Breast epithelium (tissue), 4 donors: ENCODE results near the gene SRRT. TPM values are rescaled to one million over a fixed set of nuclear protein-coding genes. Genes with fewer than 3 reads are reported as not detected.
"Not testable (repeated sequence)": the region's sequence is repeated elsewhere in the genome, so short reads cannot be mapped to it uniquely, and the experiment has no call there.

ENCODE experiments used
- DNase-seq, 2 donors: peaks; one replicate each; pipeline ENCODE4 v3.0.0-alpha.2; 2019; ENCODE audit warnings: low spot score in 2 of 2
- H3K27ac ChIP-seq, 2 donors: fragments of 200-600 bp; sonication (generic) in 1 of 2; one replicate each; pipeline ENCODE4 v1.5.1; 2016 to 2019; ENCODE audit warnings: mild to moderate bottlenecking in 1 of 2
- H3K27me3 ChIP-seq, 2 donors: fragments of 200-600 bp; sonication (generic) in 1 of 2; one replicate each; pipeline versions ENCODE4 v1.5.1 to v1.6.0; 2017 to 2019; ENCODE audit warnings: control low read depth in 1 of 2, mild to moderate bottlenecking in 1 of 2
- H3K36me3 ChIP-seq: fragments of 200-600 bp; one replicate; pipeline ENCODE4 v1.5.1; 2019
- H3K4me1 ChIP-seq, 2 donors: fragments of 200-600 bp; sonication (generic); one replicate each; pipeline ENCODE4 v1.5.1; 2016 to 2019; ENCODE audit warnings: control low read depth in 1 of 2
- H3K4me3 ChIP-seq, 3 donors: fragments of 200-600 bp; sonication (generic); 1 replicate in 2 of 3; 2 replicates in 1 of 3; pipeline ENCODE4 v1.5.1; 2016 to 2019; ENCODE audit warnings: mild to moderate bottlenecking in 3 of 3, moderate library complexity in 2 of 3
- H3K9me3 ChIP-seq, 2 donors: fragments of 200-600 bp; sonication (generic) in 1 of 2; one replicate each; pipeline ENCODE4 v1.5.1; 2016 to 2019; ENCODE audit warnings: control low read depth in 1 of 2
- POLR2A ChIP-seq: fragments of 450-650 bp; IDR thresholded peaks from one replicate; pipeline ENCODE4 v1.6.1; 2016; ENCODE audit warnings: antibody characterized with exemption, mild to moderate bottlenecking, moderate library complexity
- POLR2AphosphoS5 ChIP-seq, 3 donors: sonication (generic); formaldehyde crosslinking; IDR thresholded peaks; one replicate each; pipeline ENCODE4 v1.6.1; 2017; ENCODE audit warnings: antibody characterized with exemption in 3 of 3
- intact Hi-C: fragments of 100-400 bp; cut with DNase I; formaldehyde crosslinking; loops from one replicate; pipeline ENCODE4 v1.15.1; 2023; ENCODE audit warnings: low total_unique reads
- total RNA-seq, 3 donors: library from RNA; depleted of rRNA; stranded (reverse); fragments of >200 nt; gene quantifications; one replicate each; pipeline ENCODE4 v1.1.0, GENCODE V29; 2016
- TF ChIP-seq, protein P1 (sequence below), 3 donors: fragments of 450-650 bp; IDR thresholded peaks; one replicate each; pipeline ENCODE4 v1.5.1; 2016 to 2017; ENCODE audit warnings: antibody characterized with exemption in 3 of 3, mild to moderate bottlenecking in 3 of 3, moderate library complexity in 3 of 3

The SRRT gene
- total RNA-seq, 3 donors from 2014 or later: 45.8 to 111 (median 104) TPM

DNA sequence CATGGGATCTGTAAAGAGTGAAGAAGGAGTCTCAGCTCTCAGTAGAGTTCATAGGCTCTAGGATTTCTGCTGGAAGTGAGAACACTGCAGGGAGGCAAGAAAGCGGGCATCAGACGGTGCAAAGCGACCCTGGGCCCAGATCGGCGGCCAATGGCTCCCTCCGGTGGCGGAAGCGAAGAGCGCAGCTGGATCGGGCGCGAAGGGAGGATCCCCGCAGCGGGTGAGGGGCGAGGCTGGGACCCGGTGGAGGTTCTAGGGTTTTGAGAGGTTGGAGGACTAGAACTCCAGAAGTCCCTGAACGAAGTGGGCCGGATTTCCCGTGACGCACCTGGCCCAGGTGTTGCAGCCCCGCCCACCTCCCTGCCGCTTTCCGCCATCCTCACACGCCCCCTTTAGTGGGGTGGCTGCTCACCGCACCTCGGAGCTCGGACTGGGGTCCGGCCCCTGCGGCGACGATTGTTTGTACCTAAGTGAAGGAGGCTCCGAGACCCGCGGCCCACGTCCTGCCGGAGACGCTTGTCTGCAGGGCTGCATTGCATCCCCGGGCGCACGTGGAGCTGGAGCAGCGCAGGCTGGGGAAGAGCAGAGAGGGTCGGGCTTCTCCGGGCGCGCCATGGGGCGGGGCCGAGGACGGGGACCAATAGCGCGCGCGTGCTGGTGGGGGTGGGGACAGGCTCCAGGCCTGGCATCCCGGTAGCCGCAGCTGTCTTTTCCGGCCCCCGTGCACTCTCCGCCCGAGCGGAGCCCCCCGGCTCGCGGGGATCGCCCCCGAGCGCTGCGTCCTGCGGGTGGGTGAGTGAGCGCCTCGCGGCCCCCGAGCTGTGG, 22.6 kb upstream of the SRRT start, which contains the start of gene SLC12A9:
Gene SLC12A9, plus strand, starts transcription at position 666 of the 825 bp plus-strand sequence. CDS start 1,485 bp downstream, outside the sequence.
- H3K4me1 ChIP-seq: no peaks in the 10 kb centered on the region
- H3K27ac ChIP-seq: peak within 1 kb of the TSS; percentile 40 to 60
- H3K36me3 ChIP-seq: no peaks in the 10 kb centered on the region
- peak; percentile 83 to 87 for DNase-seq
- no peaks in the 10 kb centered on the region for H3K27me3 ChIP-seq
- peak; percentile 22 to 49 (median 28) for TF ChIP-seq POLR2AphosphoS5 (IDR thresholded peaks at IDR 0.05)
- TF ChIP-seq POLR2A: no peak
- TF ChIP-seq, protein P1, sequence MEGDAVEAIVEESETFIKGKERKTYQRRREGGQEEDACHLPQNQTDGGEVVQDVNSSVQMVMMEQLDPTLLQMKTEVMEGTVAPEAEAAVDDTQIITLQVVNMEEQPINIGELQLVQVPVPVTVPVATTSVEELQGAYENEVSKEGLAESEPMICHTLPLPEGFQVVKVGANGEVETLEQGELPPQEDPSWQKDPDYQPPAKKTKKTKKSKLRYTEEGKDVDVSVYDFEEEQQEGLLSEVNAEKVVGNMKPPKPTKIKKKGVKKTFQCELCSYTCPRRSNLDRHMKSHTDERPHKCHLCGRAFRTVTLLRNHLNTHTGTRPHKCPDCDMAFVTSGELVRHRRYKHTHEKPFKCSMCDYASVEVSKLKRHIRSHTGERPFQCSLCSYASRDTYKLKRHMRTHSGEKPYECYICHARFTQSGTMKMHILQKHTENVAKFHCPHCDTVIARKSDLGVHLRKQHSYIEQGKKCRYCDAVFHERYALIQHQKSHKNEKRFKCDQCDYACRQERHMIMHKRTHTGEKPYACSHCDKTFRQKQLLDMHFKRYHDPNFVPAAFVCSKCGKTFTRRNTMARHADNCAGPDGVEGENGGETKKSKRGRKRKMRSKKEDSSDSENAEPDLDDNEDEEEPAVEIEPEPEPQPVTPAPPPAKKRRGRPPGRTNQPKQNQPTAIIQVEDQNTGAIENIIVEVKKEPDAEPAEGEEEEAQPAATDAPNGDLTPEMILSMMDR (IDR thresholded peaks at IDR 0.05): peak; percentile 90 to 97 (median 96)
- H3K4me3 ChIP-seq: peak within 1 kb of the TSS; percentile 65 to 92 (median 66)
- H3K9me3 ChIP-seq: no peaks in the 10 kb centered on the region
- intact Hi-C loops: no loop called here

DNA sequence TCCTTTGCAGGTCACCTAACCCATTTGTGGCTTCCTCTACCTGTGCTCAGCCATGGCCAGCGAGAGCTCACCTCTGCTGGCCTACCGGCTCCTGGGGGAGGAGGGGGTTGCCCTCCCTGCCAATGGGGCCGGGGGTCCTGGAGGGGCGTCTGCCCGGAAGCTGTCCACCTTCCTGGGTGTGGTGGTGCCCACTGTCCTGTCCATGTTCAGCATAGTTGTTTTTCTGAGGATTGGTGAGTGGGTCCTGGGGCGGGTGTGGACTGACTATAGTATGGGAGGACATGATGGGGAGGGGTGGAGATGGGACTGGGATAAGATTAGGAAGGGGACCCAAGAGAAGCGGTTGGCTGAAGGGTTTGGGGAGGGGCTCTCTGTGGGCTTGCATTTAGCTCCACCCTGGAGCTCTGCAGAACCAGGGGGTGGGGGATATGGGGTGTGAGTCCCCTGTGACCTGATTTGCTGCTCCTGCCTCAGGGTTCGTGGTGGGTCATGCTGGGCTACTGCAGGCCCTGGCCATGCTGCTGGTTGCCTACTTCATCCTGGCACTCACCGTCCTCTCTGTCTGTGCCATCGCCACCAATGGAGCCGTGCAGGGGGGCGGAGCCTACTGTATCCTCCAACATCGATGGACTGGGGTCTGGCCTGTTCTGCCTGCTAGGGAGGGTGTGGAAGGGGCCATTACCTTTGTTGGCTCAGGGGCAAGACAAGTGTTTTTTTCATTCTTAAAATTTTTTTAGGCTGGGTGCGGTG, 20.6 kb upstream of the SRRT start:
- H3K27me3 ChIP-seq: no peaks in the 10 kb centered on the region
- H3K9me3 ChIP-seq: no peaks in the 10 kb centered on the region
- H3K27ac ChIP-seq: no peak overlapping the region
- intact Hi-C loops: no loop called here
- TF ChIP-seq, protein P1 (IDR thresholded peaks at IDR 0.05): no peak
- no peak for TF ChIP-seq POLR2A
- no peak for TF ChIP-seq POLR2AphosphoS5 (IDR thresholded peaks at IDR 0.05)
- DNase-seq: no peak
- no peak overlapping the region for H3K4me3 ChIP-seq
- H3K36me3 ChIP-seq: no peaks in the 10 kb centered on the region
- H3K4me1 ChIP-seq: no peaks in the 10 kb centered on the region

DNA sequence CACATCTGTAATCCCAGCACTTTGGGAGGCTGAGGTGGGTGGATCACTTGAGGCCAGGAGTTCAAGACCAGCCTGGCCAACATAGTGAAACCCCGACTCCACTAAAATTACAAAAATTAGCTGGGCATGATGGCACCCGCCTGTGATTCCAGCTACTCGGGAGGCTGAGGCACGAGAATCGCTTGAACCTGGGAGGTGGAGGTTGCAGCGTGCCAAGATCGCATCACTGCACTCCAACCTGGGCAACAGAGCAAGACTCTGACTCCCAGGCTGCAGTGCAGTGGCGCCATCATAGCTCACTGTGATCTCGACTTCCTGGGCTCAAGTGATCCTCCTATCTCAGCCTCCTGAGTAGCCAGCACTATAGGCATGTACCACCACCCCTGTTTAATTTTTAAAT, 20.0 kb upstream of the SRRT start:
- H3K4me1 ChIP-seq, H3K27me3 ChIP-seq, intact Hi-C loops, H3K9me3 ChIP-seq, H3K27ac ChIP-seq, H3K4me3 ChIP-seq, DNase-seq, H3K36me3 ChIP-seq: not testable (repeated sequence)

DNA sequence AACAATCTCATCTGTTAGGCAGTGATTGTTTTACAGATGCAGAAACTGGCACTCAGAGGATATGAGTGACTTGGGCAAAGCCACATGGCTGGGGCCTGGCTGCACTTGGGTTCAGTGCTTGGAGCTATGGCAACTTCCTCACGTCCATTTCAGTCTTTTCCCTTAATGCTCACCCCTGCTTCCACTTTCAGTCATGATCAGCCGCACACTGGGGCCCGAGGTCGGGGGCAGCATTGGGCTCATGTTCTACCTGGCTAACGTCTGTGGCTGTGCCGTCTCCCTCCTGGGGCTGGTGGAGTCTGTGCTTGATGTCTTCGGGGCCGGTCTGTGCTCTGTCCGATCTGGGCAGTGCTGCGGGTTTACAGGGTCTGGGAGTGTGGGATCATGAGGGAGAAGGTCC, 19.4 kb upstream of the SRRT start:
- no peak overlapping the region for H3K4me3 ChIP-seq
- no peak for TF ChIP-seq POLR2A
- no peak for TF ChIP-seq POLR2AphosphoS5 (IDR thresholded peaks at IDR 0.05)
- TF ChIP-seq, protein P1 (IDR thresholded peaks at IDR 0.05): no peak
- intact Hi-C loops: no loop called here
- no peaks in the 10 kb centered on the region for H3K36me3 ChIP-seq
- no peak for DNase-seq
- no peaks in the 10 kb centered on the region for H3K27me3 ChIP-seq
- no peaks in the 10 kb centered on the region for H3K4me1 ChIP-seq
- no peaks in the 10 kb centered on the region for H3K9me3 ChIP-seq
- no peak overlapping the region for H3K27ac ChIP-seq

DNA sequence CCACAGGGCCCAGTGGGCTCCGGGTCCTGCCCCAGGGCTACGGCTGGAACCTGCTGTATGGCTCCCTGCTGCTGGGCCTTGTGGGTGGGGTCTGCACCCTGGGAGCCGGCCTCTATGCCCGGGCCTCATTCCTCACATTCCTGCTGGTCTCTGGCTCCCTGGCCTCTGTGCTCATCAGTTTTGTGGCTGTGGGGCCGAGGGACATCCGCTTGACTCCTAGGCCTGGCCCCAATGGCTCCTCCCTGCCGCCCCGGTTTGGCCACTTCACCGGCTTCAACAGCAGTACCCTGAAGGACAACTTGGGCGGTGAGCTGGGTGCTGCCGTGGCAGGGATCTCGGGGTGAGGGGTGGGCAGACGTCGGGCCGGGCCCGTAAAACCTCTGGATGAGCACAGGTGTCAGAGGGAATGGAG, 18.0 kb upstream of the SRRT start:
- intact Hi-C loops: no loop called here
- peaks cover 3% of the 10 kb centered on the region for H3K36me3 ChIP-seq
- no peak for DNase-seq
- H3K9me3 ChIP-seq: no peaks in the 10 kb centered on the region
- H3K4me1 ChIP-seq: no peaks in the 10 kb centered on the region
- H3K27ac ChIP-seq: no peak overlapping the region
- TF ChIP-seq, protein P1 (IDR thresholded peaks at IDR 0.05): no peak
- TF ChIP-seq POLR2AphosphoS5 (IDR thresholded peaks at IDR 0.05): no peak
- TF ChIP-seq POLR2A: no peak
- H3K4me3 ChIP-seq: no peak overlapping the region
- no peaks in the 10 kb centered on the region for H3K27me3 ChIP-seq
